Sciatic nerve (tissue), 2 donors: ENCODE measurements around the gene USP4. TPM values are rescaled to one million over a fixed set of nuclear protein-coding genes. Genes with fewer than 3 reads are reported as not detected.
A peak's percentile ranks its signal among the peaks of the same experiment; 100 is the strongest.
"Not testable (repeated sequence)": the region's sequence is repeated elsewhere in the genome, so short reads cannot be mapped to it uniquely, and the experiment has no call there.

Experiments used
- ATAC-seq: fragments of 200-7000 bp; cut with Tn5 transposase; one replicate; pipeline ENCODE4 v1.9.1; 2020; ENCODE audit warnings: mild to moderate bottlenecking, moderate library complexity
- DNase-seq: peaks from one replicate; pipeline ENCODE4 v3.0.0-alpha.2; 2020; ENCODE audit warnings: low spot score
- intact Hi-C: fragments of 100-400 bp; cut with DNase I; formaldehyde crosslinking; loops from one replicate; pipeline ENCODE4 v1.14.2; 2022
- total RNA-seq: library from RNA; stranded (reverse); fragmentation: NEBNext Ultra II Directional; extraction: Animal tissue kit (Norgen Biotek cat#: 25700); gene quantifications from one replicate; pipeline ENCODE4 v1.2.1, GENCODE V29; 2021
- donor health status: DM: no; HTN: no; CAD: no.
- donor health status: DM: no; HTN: no; CAD: no.

USP4 gene
- total RNA-seq: 83.2 TPM

DNA sequence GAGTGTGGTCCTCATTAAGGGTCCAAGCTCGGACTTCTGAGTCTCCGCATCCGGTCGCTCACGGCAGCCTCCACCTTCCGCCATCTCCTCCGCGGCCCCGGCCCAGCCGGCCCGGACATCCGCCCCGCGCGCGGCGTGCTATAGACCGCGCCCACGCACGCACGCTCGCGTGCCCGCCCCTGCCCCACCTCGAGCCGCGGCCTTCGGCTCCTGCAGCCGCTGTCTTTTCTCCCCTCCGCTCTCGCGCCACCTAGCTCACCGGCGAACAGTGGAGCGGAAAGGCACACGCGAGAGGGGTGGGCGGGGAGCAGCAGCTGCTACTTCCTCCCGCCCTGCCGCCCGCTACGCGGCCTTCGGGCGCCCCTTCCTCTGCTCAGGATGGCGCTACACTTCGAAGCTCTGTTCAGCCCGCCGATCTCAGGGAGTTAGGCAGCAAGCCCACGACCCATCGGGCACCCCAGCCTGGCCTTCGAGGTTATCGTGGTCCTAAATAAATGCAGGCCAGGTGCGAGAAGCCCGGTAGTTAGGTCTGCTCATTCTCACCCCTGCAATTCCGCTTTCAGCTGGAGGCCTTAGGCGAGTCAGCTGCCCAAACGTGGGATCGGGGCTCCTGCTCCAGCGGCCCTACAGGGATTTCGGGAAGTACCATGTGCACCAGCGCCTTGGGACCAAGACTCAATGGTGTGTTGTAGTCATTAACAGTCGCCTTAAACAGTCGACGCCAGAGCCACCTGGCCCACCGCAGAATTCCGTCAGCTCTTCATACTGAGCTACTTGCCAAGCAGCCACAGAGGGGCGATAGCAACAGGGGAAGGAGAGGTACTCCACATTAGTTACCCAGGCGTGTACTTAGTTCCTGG, at the start of gene USP4:
Gene USP4 (minus strand): TSS at position 113 of the 860 bp plus-strand sequence. CDS start 29 bp downstream, at position 84.
- peak; percentile 96 for ATAC-seq
- intact Hi-C loops: no loop called here
- peak; percentile 93 for DNase-seq

DNA sequence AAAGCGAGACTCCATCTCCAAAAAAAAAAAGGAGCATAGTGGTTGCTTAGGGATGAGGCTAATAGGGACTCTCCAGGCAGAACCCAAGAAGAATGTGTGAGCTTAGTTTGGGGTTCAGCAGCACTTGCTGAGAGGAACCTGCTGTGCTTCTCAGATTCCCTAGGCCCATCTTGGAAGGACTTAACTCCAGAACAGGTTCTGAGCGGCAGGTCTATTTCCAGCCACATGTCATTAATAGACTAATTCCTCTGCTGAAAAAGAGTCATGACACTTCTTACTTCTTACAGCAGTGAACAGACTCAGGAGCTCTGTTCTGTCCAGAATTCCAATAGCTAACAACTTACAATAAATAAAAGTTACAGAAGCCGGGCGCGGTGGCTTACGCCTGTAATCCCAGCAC, 49.4 kb upstream of the USP4 start:
- intact Hi-C loops: no loop called here
- ATAC-seq: no peak
- DNase-seq: no peak

DNA sequence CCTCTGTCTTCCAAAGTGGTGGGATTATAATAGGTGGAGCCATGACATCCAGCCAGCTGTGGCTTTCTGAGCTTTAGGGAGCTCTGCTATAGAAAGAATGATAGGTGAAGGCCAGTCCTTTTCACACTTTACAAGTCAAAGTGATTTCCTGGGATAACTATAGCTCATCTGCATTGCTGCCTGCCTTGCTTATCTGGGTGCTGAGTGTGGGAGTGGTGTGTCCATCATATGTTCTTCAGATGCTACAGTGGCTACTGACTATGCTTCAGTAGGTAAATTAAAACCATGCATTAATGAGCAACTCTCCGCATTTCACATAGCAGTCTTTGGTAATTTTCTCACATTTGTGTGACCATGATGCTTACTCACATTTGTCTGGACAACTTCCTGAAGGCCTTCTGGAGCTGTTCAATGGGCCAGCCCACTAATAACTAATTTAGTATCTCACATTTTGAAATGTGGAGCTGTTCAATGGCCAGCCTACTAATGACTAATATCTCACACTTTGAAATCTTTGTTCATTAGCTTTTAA, 48.5 kb upstream of the USP4 start:
- DNase-seq: no peak
- intact Hi-C loops: no loop called here
- no peak for ATAC-seq

DNA sequence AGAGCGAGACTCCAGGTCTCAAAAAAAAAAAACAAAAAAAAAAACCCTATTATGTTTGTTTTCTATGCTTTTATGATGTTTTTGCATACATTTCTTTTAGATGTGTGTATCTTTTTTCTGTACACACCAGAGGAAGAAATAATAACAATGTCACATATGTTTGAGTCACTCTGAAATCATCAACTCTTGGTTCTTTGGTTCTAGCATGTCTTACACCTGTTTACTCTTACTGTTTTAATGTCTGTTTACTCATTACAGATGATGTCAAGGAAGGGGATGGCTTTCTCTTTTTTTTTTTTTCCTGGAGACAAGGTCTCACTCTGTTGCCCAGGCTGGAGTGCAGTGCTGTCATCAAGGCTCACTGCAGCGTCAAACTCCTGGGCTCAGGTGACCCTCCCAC, 47.9 kb upstream of the USP4 start:
- no peak for DNase-seq
- no peak for ATAC-seq
- intact Hi-C loops: no loop called here

DNA sequence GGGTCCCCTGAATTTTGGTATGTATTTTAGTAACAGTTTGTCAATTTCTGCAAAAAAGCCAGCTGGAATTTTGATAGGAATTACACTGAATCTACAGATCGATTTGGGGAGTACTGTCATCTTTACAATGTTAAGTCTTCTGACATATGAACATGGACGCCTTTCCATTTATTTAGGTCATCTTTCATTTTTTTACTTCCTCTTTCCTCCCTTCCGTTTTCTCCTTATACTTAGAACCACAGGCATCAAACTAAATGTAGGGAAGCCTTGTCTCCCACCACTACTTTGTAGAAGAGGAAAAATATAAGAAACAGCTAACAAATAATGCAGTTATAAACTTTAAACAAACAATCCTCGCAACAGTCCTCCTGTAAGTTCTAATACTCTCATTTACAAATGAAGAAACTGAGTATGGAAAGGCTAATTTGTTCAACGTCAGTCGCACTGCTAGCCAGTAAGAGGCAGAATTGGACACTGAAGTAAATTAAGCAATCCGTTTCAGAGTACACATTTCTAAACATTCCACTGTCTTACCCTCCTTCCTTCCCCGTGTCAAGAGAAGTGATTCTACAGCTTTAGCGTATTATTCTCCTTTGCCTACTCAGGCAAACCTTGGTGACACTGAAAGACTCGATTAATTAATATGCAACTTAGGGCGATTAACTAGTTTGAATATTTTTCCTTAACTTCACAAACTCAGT, 46.4 kb upstream of the USP4 start:
- DNase-seq (no peak), ATAC-seq (no peak)
- intact Hi-C loops: no loop called here

DNA sequence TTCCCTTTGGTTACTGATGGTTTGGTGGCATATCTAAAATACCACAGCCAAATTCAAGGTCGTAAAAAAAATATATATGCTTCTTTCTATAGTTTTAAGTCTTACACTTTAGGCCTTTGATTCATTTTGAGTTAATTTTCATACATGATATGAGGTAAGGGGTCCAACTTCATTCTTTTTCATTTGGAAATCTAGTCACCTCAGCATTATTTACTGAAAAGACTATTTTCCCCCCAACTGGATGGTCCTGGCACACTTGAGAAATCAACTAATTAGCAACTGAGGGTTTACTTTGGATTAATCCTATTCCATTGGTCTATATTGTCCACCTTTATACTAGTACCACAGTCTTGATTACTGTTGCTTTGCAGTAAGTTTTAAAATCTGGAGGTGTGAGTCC, 45.8 kb upstream of the USP4 start:
- DNase-seq: no peak
- intact Hi-C loops: no loop called here
- no peak for ATAC-seq

DNA sequence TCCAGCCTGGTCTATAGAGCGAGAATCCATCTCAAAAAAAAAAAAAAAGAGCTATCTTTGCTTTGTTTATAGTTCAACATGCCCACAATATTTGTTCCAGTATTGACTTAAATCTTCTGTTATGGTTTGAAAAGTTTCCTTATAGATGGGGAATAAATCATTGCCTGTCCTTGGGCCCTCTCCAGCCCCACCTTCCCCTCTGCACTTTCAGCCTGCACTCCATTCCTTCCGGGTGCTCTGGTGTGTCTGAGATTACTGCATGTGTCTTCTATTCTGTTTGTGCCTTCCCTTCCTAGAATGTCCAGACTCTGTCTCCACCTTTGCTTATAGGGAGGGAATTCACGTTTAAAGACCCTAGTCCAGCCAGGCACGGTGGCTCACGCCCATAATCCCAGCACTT, 43.5 kb upstream of the USP4 start:
- DNase-seq (no peak), ATAC-seq (no peak)
- intact Hi-C loops: no loop called here

GRCh38 chr3:49378249-49378895, 38.5 kb upstream of the USP4 start:
- intact Hi-C loops: no loop called here
- no peak for DNase-seq
- ATAC-seq: peak; percentile 87

DNA sequence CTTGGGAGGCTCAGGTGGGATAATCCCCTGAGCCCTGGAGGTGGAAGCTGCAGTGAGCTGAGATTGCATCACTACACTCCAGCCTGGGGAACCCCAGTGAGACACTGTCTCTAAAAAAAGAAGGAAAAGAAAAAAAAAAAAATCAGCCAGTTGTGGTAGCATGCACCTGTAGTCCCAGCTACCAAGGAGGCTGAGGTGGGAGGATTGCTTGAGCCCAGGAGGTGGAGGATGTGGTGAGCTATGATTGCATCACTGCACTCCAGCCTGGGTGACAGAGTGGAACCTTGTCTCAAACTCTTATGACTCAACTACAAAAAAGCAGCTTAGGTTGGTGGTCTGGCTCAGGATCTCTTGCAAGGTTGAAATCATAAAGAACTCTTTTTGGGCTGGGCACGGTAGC, 37.6 kb upstream of the USP4 start:
- intact Hi-C loops: no loop called here
- ATAC-seq: no peak
- no peak for DNase-seq

GRCh38 chr3:49371946-49372345, 32.1 kb upstream of the USP4 start:
- DNase-seq: no peak
- intact Hi-C loops: no loop called here

DNA sequence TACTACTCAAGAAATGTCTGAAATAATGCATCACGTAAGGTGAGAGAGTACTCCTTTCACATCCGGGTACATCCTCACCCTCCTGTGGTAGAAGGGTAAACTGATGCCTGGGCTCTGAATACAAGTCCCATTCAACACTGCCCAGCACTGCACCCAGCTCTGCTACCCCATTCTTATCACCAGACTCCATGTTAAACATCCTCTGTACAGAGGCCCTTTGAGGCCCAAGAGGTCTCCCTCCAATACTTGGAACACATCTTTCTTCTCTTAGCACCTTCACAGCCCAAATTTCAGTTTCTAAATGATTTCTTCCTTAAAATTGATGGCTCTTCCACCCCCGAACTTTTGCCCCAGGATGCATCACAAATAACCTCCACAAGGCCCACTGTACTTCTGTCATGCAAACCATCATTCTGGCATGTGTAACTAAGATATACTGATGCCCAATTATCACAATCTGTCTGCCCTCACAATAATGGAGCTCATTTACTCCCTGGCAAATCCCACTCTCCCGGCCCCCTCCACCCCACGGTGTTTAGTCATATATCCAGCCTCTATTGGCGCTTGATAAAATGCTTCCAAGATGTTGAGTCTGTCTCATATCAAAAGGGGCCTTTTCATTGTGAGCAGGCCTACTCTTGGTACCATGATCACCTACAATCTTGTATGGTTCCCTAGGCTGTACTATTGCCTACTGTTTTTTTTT, 30.9 kb upstream of the USP4 start:
- intact Hi-C loops: no loop called here
- no peak for DNase-seq
- no peak for ATAC-seq

More at GRCh38 chr3:49371946-49372345, 32.1 kb upstream of the USP4 start:
- no peak for ATAC-seq

DNA sequence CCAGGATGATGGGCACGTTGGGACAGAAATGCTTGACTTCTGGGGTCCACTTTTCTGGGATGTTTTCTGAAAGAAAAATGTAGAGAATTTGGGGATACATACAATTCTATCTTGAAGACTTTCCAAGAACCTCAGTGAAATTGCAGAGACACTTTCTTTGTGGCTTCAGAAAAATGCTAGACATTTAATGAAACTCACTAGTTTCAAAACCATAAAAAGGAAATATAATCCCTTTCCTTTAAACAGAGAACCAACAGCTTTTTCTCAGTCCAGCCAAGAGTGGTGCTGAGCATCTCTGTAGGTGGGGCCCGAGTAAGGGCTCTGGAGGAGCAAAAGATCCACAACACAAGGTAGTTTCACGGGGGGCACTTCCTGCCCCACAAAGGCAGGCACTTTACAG, 22.7 kb upstream of the USP4 start:
- intact Hi-C loops: no loop called here

GRCh38 chr3:49359623-49360022, 19.8 kb upstream of the USP4 start:
- intact Hi-C loops: no loop called here
- no peak for ATAC-seq
- DNase-seq: no peak

More for the DNA sequence above, 22.7 kb upstream of the USP4 start:
- DNase-seq: no peak
- ATAC-seq: no peak

DNA sequence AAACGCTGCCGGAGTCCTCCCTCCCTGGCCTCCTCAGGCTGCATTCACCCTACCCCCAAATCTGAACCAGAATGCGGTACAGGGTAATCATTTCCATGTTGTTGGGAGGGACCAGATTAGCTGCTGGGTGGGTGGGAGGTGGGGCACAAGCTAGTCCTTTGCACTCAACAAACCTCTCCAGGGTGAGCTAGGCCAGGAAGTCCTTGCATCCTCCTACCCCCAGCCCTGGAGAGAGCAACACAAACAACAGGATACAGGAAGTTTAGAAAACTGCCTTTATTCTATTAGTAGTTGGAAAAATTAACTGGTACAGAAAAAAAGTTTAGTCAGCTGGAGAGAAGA, 19.0 kb upstream of the USP4 start:
- no peak for DNase-seq
- ATAC-seq: no peak
- intact Hi-C loops: no loop called here

- intact Hi-C loops: no loop called here
- DNase-seq (peak; percentile 97), ATAC-seq (peak; percentile 97)
Observed at GRCh38 chr3:49358217-49358883, 18.5 kb upstream of the USP4 start, which contains the start of gene GPX1. TSS of gene GPX1 (minus strand) at chr3:49358353. CDS start at chr3:49358278, 75 bp downstream.

GRCh38 chr3:49357443-49358216, 17.8 kb upstream of the USP4 start:
- intact Hi-C loops: not testable (repeated sequence)
- peak; percentile 76 for DNase-seq
- peak; percentile 30 for ATAC-seq

GRCh38 chr3:49357095-49357442, 17.2 kb upstream of the USP4 start:
- ATAC-seq, DNase-seq, intact Hi-C loops: not testable (repeated sequence)

- ATAC-seq (no peak), DNase-seq (no peak)
- intact Hi-C loops: no loop called here
Observed at GRCh38 chr3:49352890-49353421, 13.1 kb upstream of the USP4 start.
